HL-60/S4 treated with retinoic acid at 250 ng/mL for 4 days and 3 days (cell line): ENCODE results near the gene OSCP1.

Experiments used
- in situ Hi-C: fragments of 300-500 bp; cut with MboI; formaldehyde crosslinking; loops from 2 replicates; pipeline ENCODE4 v1.7.0; 2022; ENCODE audit warnings: low sequenced_read_pairs

OSCP1 gene

GRCh38 chr1:36475910-36476604 is 25.8 kb upstream of the OSCP1 start:
- in situ Hi-C loops = no loop called here

GRCh38 chr1:36475341-36475740 is 25.1 kb upstream of the OSCP1 start:
- in situ Hi-C loops = no loop called here

GRCh38 chr1:36472656-36473055 is 22.4 kb upstream of the OSCP1 start:
- in situ Hi-C loops = no loop called here

- in situ Hi-C loops = no loop called here
Measured at GRCh38 chr1:36471830-36472641, 21.8 kb upstream of the OSCP1 start.

GRCh38 chr1:36469163-36469562 is 18.9 kb upstream of the OSCP1 start:
- in situ Hi-C loops = no loop called here

GRCh38 chr1:36467700-36468455 is 17.6 kb upstream of the OSCP1 start:
- in situ Hi-C loops = no loop called here

- in situ Hi-C loops = no loop called here
Measured at GRCh38 chr1:36467027-36467410, 16.8 kb upstream of the OSCP1 start.

- in situ Hi-C loops = no loop called here
Measured at GRCh38 chr1:36466370-36467026, 16.2 kb upstream of the OSCP1 start.

GRCh38 chr1:36465731-36466369 is 15.6 kb upstream of the OSCP1 start:
- in situ Hi-C loops = no loop called here

GRCh38 chr1:36464605-36465393 is 14.5 kb upstream of the OSCP1 start:
- in situ Hi-C loops = no loop called here

- in situ Hi-C loops = no loop called here
Measured at GRCh38 chr1:36463803-36464604, 13.8 kb upstream of the OSCP1 start, which contains the start of gene MRPS15. Gene MRPS15, minus strand, starts transcription at chr1:36464384. Its CDS starts 109 bp downstream, at chr1:36464275.

- in situ Hi-C loops = no loop called here
Measured at GRCh38 chr1:36463463-36463802, 13.2 kb upstream of the OSCP1 start.

GRCh38 chr1:36458910-36459309 is 8.7 kb upstream of the OSCP1 start:
- in situ Hi-C loops = no loop called here

- in situ Hi-C loops = no loop called here
Measured at GRCh38 chr1:36457691-36458090, 7.4 kb upstream of the OSCP1 start.

- in situ Hi-C loops = no loop called here
Measured at GRCh38 chr1:36456391-36456928, 6.2 kb upstream of the OSCP1 start.

GRCh38 chr1:36455386-36455785 is 5.1 kb upstream of the OSCP1 start:
- in situ Hi-C loops = no loop called here

GRCh38 chr1:36453600-36454388 is 3.5 kb upstream of the OSCP1 start:
- in situ Hi-C loops = no loop called here

- in situ Hi-C loops = no loop called here
Measured at GRCh38 chr1:36453051-36453450, 2.8 kb upstream of the OSCP1 start.
